Mesenchymal stem cell (in vitro differentiated cells and primary cell): Measurements from ENCODE around the gene TTR.
A peak's percentile ranks its signal among the peaks of the same experiment; 100 is the strongest.

Experiments
- DNase-seq: peaks from one replicate; pipeline ENCODE4 v3.0.0-alpha.2; 2013
- H2AFZ ChIP-seq: one replicate; pipeline ENCODE4 v1.6.1; 2013; ENCODE audit warnings: low read depth, mild to moderate bottlenecking, control low read depth, inconsistent platforms, low read length, moderate library complexity
- H2AK5ac ChIP-seq: 2 replicates; pipeline ENCODE4 v1.6.1; 2013; ENCODE audit warnings: low read length, moderate library complexity, mild to moderate bottlenecking, inconsistent platforms; ENCODE audit not compliant: severe bottlenecking
- H2BK120ac ChIP-seq: one replicate; pipeline ENCODE4 v1.6.1; 2013; ENCODE audit warnings: low read depth, mild to moderate bottlenecking, inconsistent platforms, low read length, moderate library complexity
- H2BK12ac ChIP-seq, 2 experiments: one replicate each; pipeline ENCODE4 v1.6.1; 2013; ENCODE audit warnings: inconsistent platforms in 2 of 2, low read length in 2 of 2, mild to moderate bottlenecking in 2 of 2, moderate library complexity in 2 of 2, control low read depth in 1 of 2
- H2BK15ac ChIP-seq: one replicate; pipeline ENCODE4 v1.6.1; 2013; ENCODE audit warnings: mild to moderate bottlenecking, low read depth, inconsistent platforms; ENCODE audit not compliant: poor library complexity, severe bottlenecking
- H2BK5ac ChIP-seq: 2 replicates; pipeline ENCODE4 v1.6.1; 2013; ENCODE audit warnings: low read depth, mild to moderate bottlenecking, low read length, control low read depth, inconsistent platforms; ENCODE audit not compliant: poor library complexity, severe bottlenecking
- H3K14ac ChIP-seq, 2 experiments: one replicate each; pipeline ENCODE4 v1.6.1; 2013; ENCODE audit warnings: inconsistent platforms in 2 of 2, low read length in 2 of 2, control low read depth in 1 of 2, mild to moderate bottlenecking in 1 of 2, moderate library complexity in 1 of 2
- H3K18ac ChIP-seq, 2 experiments: one replicate each; pipeline ENCODE4 v1.6.1; 2013; ENCODE audit warnings: inconsistent platforms in 2 of 2, low read length in 2 of 2, control low read depth in 1 of 2, low read depth in 1 of 2, mild to moderate bottlenecking in 1 of 2
- H3K23ac ChIP-seq, 2 experiments: one replicate each; pipeline ENCODE4 v1.6.1; 2013; ENCODE audit warnings: inconsistent platforms in 2 of 2, low read length in 2 of 2, mild to moderate bottlenecking in 2 of 2, moderate library complexity in 2 of 2, control low read depth in 1 of 2
- H3K27ac ChIP-seq: 2 replicates; pipeline ENCODE4 v1.5.1; 2013; ENCODE audit warnings: mild to moderate bottlenecking, moderate library complexity, low read length, control low read depth, inconsistent platforms; ENCODE audit not compliant: poor library complexity, severe bottlenecking
- H3K27me3 ChIP-seq, 2 experiments: 2 replicates each; pipeline versions ENCODE4 v1.6.1 to v1.7.0; 2013; ENCODE audit warnings: low read length in 2 of 2, mild to moderate bottlenecking in 2 of 2, moderate library complexity in 2 of 2, control low read depth in 1 of 2, inconsistent platforms in 1 of 2; ENCODE audit not compliant: control insufficient read depth in 1 of 2, insufficient read depth in 1 of 2
- H3K36me3 ChIP-seq, 2 experiments: 2 replicates each; pipeline versions ENCODE4 v1.6.1 to v1.7.0; 2013; ENCODE audit warnings: low read length in 2 of 2, control low read depth in 1 of 2, inconsistent platforms in 1 of 2, low read depth in 1 of 2, mild to moderate bottlenecking in 1 of 2; ENCODE audit not compliant: insufficient read depth in 2 of 2, control insufficient read depth in 1 of 2
- H3K4ac ChIP-seq, 2 experiments: one replicate each; pipeline ENCODE4 v1.6.1; 2013; ENCODE audit warnings: inconsistent platforms in 2 of 2, low read length in 2 of 2, mild to moderate bottlenecking in 2 of 2, moderate library complexity in 2 of 2, control low read depth in 1 of 2, low read depth in 1 of 2
- H3K4me1 ChIP-seq: 2 replicates; pipeline ENCODE4 v1.6.1; 2013; ENCODE audit warnings: low read depth, low read length, control low read depth; ENCODE audit not compliant: control insufficient read depth, insufficient read depth
- H3K4me2 ChIP-seq: 2 replicates; pipeline ENCODE4 v1.6.1; 2013; ENCODE audit warnings: low read length, mild to moderate bottlenecking, inconsistent platforms; ENCODE audit not compliant: poor library complexity, severe bottlenecking
- H3K4me3 ChIP-seq, 2 experiments: 2 replicates each; pipeline versions ENCODE4 v1.5.1 to v1.7.0; 2013; ENCODE audit warnings: low read length in 2 of 2, mild to moderate bottlenecking in 2 of 2, control low read depth in 1 of 2, low read depth in 1 of 2; ENCODE audit not compliant: insufficient read depth in 1 of 2
- H3K79me1 ChIP-seq: replicated peaks from 2 replicates; pipeline ENCODE4 v1.6.1; 2013; ENCODE audit warnings: mild to moderate bottlenecking, control low read depth, low read length, inconsistent platforms; ENCODE audit not compliant: poor library complexity, severe bottlenecking
- H3K9ac ChIP-seq: 2 replicates; pipeline ENCODE4 v1.7.0; 2013; ENCODE audit warnings: mild to moderate bottlenecking, low read length, moderate library complexity
- H3K9me3 ChIP-seq: 2 replicates; pipeline ENCODE4 v1.7.0; 2013; ENCODE audit warnings: mild to moderate bottlenecking, low read length; ENCODE audit not compliant: control insufficient read depth
- H4K8ac ChIP-seq: one replicate; pipeline ENCODE4 v1.6.1; 2013; ENCODE audit warnings: inconsistent platforms, mild to moderate bottlenecking, low read length, moderate library complexity
- H4K91ac ChIP-seq: one replicate; pipeline ENCODE4 v1.6.1; 2013; ENCODE audit warnings: mild to moderate bottlenecking, low read length, inconsistent platforms
- WGBS: methylation state at CpG from one replicate; pipeline ENCODE4 v1.1.7; 2013; ENCODE audit warnings: mixed read lengths; 5-methylcytosine and 5-hydroxymethylcytosine counted together

TTR gene

GRCh38 chr18:31645411-31645810 is 53.7 kb downstream of the TTR start:
- Histone ChIP-seq H2BK120ac (no peak overlapping the region), H3K4ac (no peak overlapping the region), H2AK5ac (no peak overlapping the region), H3K18ac (no peak overlapping the region), H2BK12ac (no peak overlapping the region), H2BK5ac (no peak overlapping the region), H3K27me3 (no peaks in the 10 kb centered on the region), H3K14ac (no peak overlapping the region), H3K9ac (no peak overlapping the region), H3K36me3 (peaks cover 0 to 6% of the 10 kb centered on the region in 2 experiments), H3K4me3 (no peak overlapping the region), H3K23ac (no peak overlapping the region), H3K4me1 (peaks cover 3% of the 10 kb centered on the region), H3K79me1 (peaks cover 10% of the 10 kb centered on the region), H2BK15ac (no peak overlapping the region), H3K4me2 (no peak overlapping the region), H4K91ac (no peak overlapping the region), H3K9me3 (no peaks in the 10 kb centered on the region), H2AFZ (no peak overlapping the region), H4K8ac (no peak overlapping the region), H3K27ac (no peak overlapping the region)
- DNase-seq, result no peak
- WGBS, result no CpG with 5 or more reads among the region's 4 CpGs

- peaks cover 3% of the 10 kb centered on the region for H3K4me1 ChIP-seq
- H2BK12ac ChIP-seq, result no peak overlapping the region
- H2BK120ac ChIP-seq, result no peak overlapping the region
- WGBS, result 82% methylated on average over 7 of the region's 7 CpGs
- no peaks in the 10 kb centered on the region for H3K27me3 ChIP-seq
- no peak overlapping the region for H2BK15ac ChIP-seq
- no peak overlapping the region for H3K9ac ChIP-seq
- H3K79me1 ChIP-seq, result peaks cover 7% of the 10 kb centered on the region
- peak; percentile 38 for DNase-seq
- no peak overlapping the region for H3K4me3 ChIP-seq
- H4K8ac ChIP-seq, result no peak overlapping the region
- no peak overlapping the region for H3K18ac ChIP-seq
- H3K4ac ChIP-seq, result no peak overlapping the region
- H4K91ac ChIP-seq, result no peak overlapping the region
- no peak overlapping the region for H3K23ac ChIP-seq
- no peak overlapping the region for H3K27ac ChIP-seq
- no peak overlapping the region for H3K4me2 ChIP-seq
- no peak overlapping the region for H3K14ac ChIP-seq
- H2AK5ac ChIP-seq, result no peak overlapping the region
- no peak overlapping the region for H2BK5ac ChIP-seq
- peaks cover 0 to 6% of the 10 kb centered on the region in 2 experiments for H3K36me3 ChIP-seq
- no peaks in the 10 kb centered on the region for H3K9me3 ChIP-seq
- no peak overlapping the region for H2AFZ ChIP-seq
These were observed 54.9 kb downstream of the TTR start for GRCh38 chr18:31646332-31647126.

- Histone ChIP-seq H3K18ac (no peak overlapping the region), H2BK120ac (no peak overlapping the region), H3K4me1 (peaks cover 3% of the 10 kb centered on the region), H2AK5ac (peak overlapping the region; percentile 69), H2BK12ac (peak overlapping the region; percentile 84 to 92), H3K14ac (peak overlapping the region in 1 of 2 experiments; percentile 64), H2BK15ac (no peak overlapping the region), H4K8ac (no peak overlapping the region), H4K91ac (peak overlapping the region; percentile 41), H3K4ac (peak overlapping the region in 1 of 2 experiments; percentile 35), H3K27ac (no peak overlapping the region), H3K79me1 (peaks cover 7% of the 10 kb centered on the region), H3K27me3 (no peaks in the 10 kb centered on the region), H3K4me3 (no peak overlapping the region), H3K4me2 (no peak overlapping the region), H2AFZ (no peak overlapping the region), H3K23ac (no peak overlapping the region), H3K9me3 (no peaks in the 10 kb centered on the region), H2BK5ac (no peak overlapping the region), H3K36me3 (peaks cover 0 to 7% of the 10 kb centered on the region in 2 experiments), H3K9ac (no peak overlapping the region)
- WGBS, result 90% methylated on average over 4 of the region's 4 CpGs
- no peak for DNase-seq
These were observed 55.6 kb downstream of the TTR start for GRCh38 chr18:31647127-31647753.
